MV-4-11 (cell line): ENCODE results near the gene AEN.

Experiments used
- DNase-seq: peaks from one replicate; lab custom pipeline; 2025; lab: John Stamatoyannopoulos, UW

Gene AEN

GRCh38 chr15:88613074-88613944 lies 7.8 kb upstream of the AEN start:
- no peak for DNase-seq

- DNase-seq: no peak
These were observed 5.6 kb upstream of the AEN start for GRCh38 chr15:88615303-88616107.

- no peak for DNase-seq
These were observed 4.9 kb upstream of the AEN start for GRCh38 chr15:88616240-88616639.

GRCh38 chr15:88617031-88617722 lies 4.0 kb upstream of the AEN start:
- DNase-seq: no peak

GRCh38 chr15:88617790-88618189 lies 3.4 kb upstream of the AEN start:
- DNase-seq: no peak

GRCh38 chr15:88618686-88619085 lies 2.5 kb upstream of the AEN start:
- DNase-seq: no peak

GRCh38 chr15:88619796-88620195 lies 1.3 kb upstream of the AEN start:
- DNase-seq: no peak

GRCh38 chr15:88621789-88622604 lies 857 bp downstream of the AEN start:
- peak; percentile 47 for DNase-seq

GRCh38 chr15:88622605-88622975 lies 1.4 kb downstream of the AEN start:
- DNase-seq: no peak

- DNase-seq: peak; percentile 73
These were observed 1.9 kb downstream of the AEN start for GRCh38 chr15:88623061-88623460.

GRCh38 chr15:88623632-88624031 lies 2.5 kb downstream of the AEN start:
- no peak for DNase-seq

GRCh38 chr15:88624156-88624970 lies 3.2 kb downstream of the AEN start:
- DNase-seq: no peak

GRCh38 chr15:88624971-88625490 lies 3.9 kb downstream of the AEN start:
- no peak for DNase-seq

GRCh38 chr15:88625943-88626741 lies 5.0 kb downstream of the AEN start:
- DNase-seq: no peak

GRCh38 chr15:88627463-88627862 lies 6.3 kb downstream of the AEN start:
- no peak for DNase-seq

- DNase-seq: no peak
These were observed 7.0 kb downstream of the AEN start for GRCh38 chr15:88628018-88628654.

GRCh38 chr15:88629071-88629470 lies 7.9 kb downstream of the AEN start:
- DNase-seq: no peak

- no peak for DNase-seq
These were observed 9.1 kb downstream of the AEN start for GRCh38 chr15:88630141-88630721.
